ENCODE results near the gene OR51V1. TPM values are rescaled to one million over a fixed set of nuclear protein-coding genes. Genes with fewer than 3 reads are reported as not detected.

OR51V1 gene
- polyA plus RNA-seq, 2 of the 4 experiments (the other 2 are of a cell fraction): not detected

GRCh38 chr11:5229356-5229755 is 28.9 kb upstream of the OR51V1 start:
- WGBS (ENCODE audit: missing lambda C conversion rate): 85% methylated on average over 1 of the region's 1 CpG
- Histone ChIP-seq H3K4me1 (no peaks in the 10 kb centered on the region), H3K27ac (no peak overlapping the region), H3K4me2 (no peak overlapping the region), H3K9me3 (no peaks in the 10 kb centered on the region), H3K4me3 (no peak overlapping the region)
- ATAC-seq: no peak
- TF ChIP-seq POLR2A (IDR thresholded peaks at IDR 0.05; ENCODE audit: low read length) (no peak), BCL3 (IDR thresholded peaks at IDR 0.05) (no peak), CEBPB (IDR thresholded peaks at IDR 0.05) (no peak), POLR2AphosphoS2 (conservative IDR thresholded peaks at IDR 0.05; ENCODE audit: low read length) (no peak), ESRRA (IDR thresholded peaks at IDR 0.05; ENCODE audit: borderline replicate concordance, low read length) (no peak), ZFP36 (IDR thresholded peaks at IDR 0.05; ENCODE audit: borderline replicate concordance, partially characterized antibody) (no peak), EHMT2 (IDR thresholded peaks at IDR 0.05; ENCODE audit: low read depth) (no peak), ZNF302 (CRISPR knock-in tag; IDR thresholded peaks at IDR 0.05) (no peak), RAD21 (conservative IDR thresholded peaks at IDR 0.05 in 1 of 2, IDR thresholded peaks at IDR 0.05 in 1 of 2) (no peak), MYC (IDR thresholded peaks at IDR 0.05; ENCODE audit: borderline replicate concordance, low read length) (no peak), EP300 (IDR thresholded peaks at IDR 0.05) (no peak), NR3C1 (IDR thresholded peaks at IDR 0.05) (no peak), ZC3H11A (IDR thresholded peaks at IDR 0.05) (no peak), FOSL2 (IDR thresholded peaks at IDR 0.05) (no peak), FOSL2 (CRISPR knock-in tag; IDR thresholded peaks at IDR 0.05) (no peak), RCOR1 (IDR thresholded peaks at IDR 0.05; ENCODE audit: low read depth, low read length) (no peak)
- ChIA-PET CTCF (interaction anchor here (0.8 kb wide), 1 partner anchor 22 kb away, joined by 4 read pairs; no protein-coding TSS in a partner anchor), POLR2A (no interaction called here)
- no peak for FAIRE-seq
- DNase-seq (ENCODE audit: low read depth in 1 of 2, low spot score in 1 of 2): no peak

GRCh38 chr11:5228124-5228523 is 27.6 kb upstream of the OR51V1 start:
- FAIRE-seq (no peak), ATAC-seq (no peak), DNase-seq (ENCODE audit: low read depth in 1 of 2, low spot score in 1 of 2) (no peak)
- POLR2A ChIA-PET: no interaction called here
- no peaks in the 10 kb centered on the region for H3K9me3 ChIP-seq
- no peak overlapping the region for H3K4me2 ChIP-seq
- no peak overlapping the region for H3K4me3 ChIP-seq
- H3K27ac ChIP-seq: no peak overlapping the region
- WGBS (ENCODE audit: missing lambda C conversion rate): 52% methylated on average over 5 of the region's 5 CpGs
- no peak for TF ChIP-seq RNF2 (IDR thresholded peaks at IDR 0.05; ENCODE audit: borderline replicate concordance, low read depth)
- TF ChIP-seq EHF (CRISPR knock-in tag; IDR thresholded peaks at IDR 0.05): no peak
- TF ChIP-seq JUN (IDR thresholded peaks at IDR 0.05): no peak
- TF ChIP-seq RAD21 (conservative IDR thresholded peaks at IDR 0.05 in 1 of 2, IDR thresholded peaks at IDR 0.05 in 1 of 2): no peak
- TF ChIP-seq TP53 (CRISPR knock-in tag; IDR thresholded peaks at IDR 0.05): no peak
- TF ChIP-seq HOXB13 (CRISPR knock-in tag; IDR thresholded peaks at IDR 0.05; ENCODE audit: low read depth): no peak
- TF ChIP-seq NFE2L2 (conservative IDR thresholded peaks at IDR 0.05; ENCODE audit: low read length): no peak
- TF ChIP-seq HOXB5 (CRISPR knock-in tag; IDR thresholded peaks at IDR 0.05): no peak
- TF ChIP-seq MAZ (IDR thresholded peaks at IDR 0.05; ENCODE audit: borderline replicate concordance, low read depth, low read length): no peak
- no peak for TF ChIP-seq JUNB (IDR thresholded peaks at IDR 0.05)
- no peak for TF ChIP-seq RFX5 (IDR thresholded peaks at IDR 0.05)
- no peak for TF ChIP-seq ATOH8 (CRISPR knock-in tag; IDR thresholded peaks at IDR 0.05; ENCODE audit: low read depth)
- no peak for TF ChIP-seq ESRRA (IDR thresholded peaks at IDR 0.05; ENCODE audit: borderline replicate concordance, low read length)
- no peak for TF ChIP-seq CBX8 (IDR thresholded peaks at IDR 0.05)
- CTCF ChIA-PET: interaction anchor here (1.0 kb wide), 1 partner anchor 24 kb away, joined by 3 read pairs; no protein-coding TSS in a partner anchor
- no peaks in the 10 kb centered on the region for H3K4me1 ChIP-seq
